ENCODE data around the gene CASP7.

DNA sequence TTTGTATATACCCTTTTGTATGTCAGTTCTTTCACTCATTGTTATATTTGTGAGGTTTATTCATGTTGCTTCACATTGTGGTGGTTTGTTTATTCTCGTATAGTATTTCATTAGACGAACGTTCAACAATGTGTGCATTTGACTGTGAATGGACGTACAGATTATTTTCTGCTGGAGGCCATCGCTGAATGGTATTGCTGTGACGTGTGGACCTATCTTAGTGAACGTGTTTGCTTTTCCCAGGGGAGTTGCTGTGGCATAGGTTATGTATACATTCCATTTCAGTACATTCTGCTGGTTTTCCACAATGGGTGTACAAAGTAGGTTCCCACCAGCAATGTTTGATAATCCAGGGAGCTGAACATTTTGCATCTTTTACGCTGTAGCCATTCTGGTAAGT lies 40.7 kb downstream of the CASP7 start:
- TF ChIP-seq POLR2AphosphoS5 (IDR thresholded peaks at IDR 0.05; ENCODE audit: insufficient read depth in 1 of 2, low read depth in 1 of 2), result no peak
- TF ChIP-seq, protein P1, sequence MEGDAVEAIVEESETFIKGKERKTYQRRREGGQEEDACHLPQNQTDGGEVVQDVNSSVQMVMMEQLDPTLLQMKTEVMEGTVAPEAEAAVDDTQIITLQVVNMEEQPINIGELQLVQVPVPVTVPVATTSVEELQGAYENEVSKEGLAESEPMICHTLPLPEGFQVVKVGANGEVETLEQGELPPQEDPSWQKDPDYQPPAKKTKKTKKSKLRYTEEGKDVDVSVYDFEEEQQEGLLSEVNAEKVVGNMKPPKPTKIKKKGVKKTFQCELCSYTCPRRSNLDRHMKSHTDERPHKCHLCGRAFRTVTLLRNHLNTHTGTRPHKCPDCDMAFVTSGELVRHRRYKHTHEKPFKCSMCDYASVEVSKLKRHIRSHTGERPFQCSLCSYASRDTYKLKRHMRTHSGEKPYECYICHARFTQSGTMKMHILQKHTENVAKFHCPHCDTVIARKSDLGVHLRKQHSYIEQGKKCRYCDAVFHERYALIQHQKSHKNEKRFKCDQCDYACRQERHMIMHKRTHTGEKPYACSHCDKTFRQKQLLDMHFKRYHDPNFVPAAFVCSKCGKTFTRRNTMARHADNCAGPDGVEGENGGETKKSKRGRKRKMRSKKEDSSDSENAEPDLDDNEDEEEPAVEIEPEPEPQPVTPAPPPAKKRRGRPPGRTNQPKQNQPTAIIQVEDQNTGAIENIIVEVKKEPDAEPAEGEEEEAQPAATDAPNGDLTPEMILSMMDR (IDR thresholded peaks at IDR 0.05), result no peak
